HG03378 (cell line): Measurements from ENCODE around the gene LGALS12.
A peak's percentile ranks its signal among the peaks of the same experiment; 100 is the strongest.
"Not testable (repeated sequence)": the region's sequence is repeated elsewhere in the genome, so short reads cannot be mapped to it uniquely, and the experiment has no call there.

Experiments
- ATAC-seq: cut with Tn5 transposase; IDR thresholded peaks from one replicate; pipeline ENCODE4 v1.9.1; 2021; ENCODE audit warnings: mild to moderate bottlenecking, moderate library complexity; ENCODE audit not compliant: unreplicated experiment

Gene LGALS12

GRCh38 chr11:63532117-63532516 is 26.2 kb downstream of the LGALS12 start:
- no peak for ATAC-seq

- no peak for ATAC-seq
Observed at GRCh38 chr11:63532799-63533475, 27.1 kb downstream of the LGALS12 start.

- ATAC-seq, result no peak
Observed at GRCh38 chr11:63534076-63534475, 28.2 kb downstream of the LGALS12 start.

- no peak for ATAC-seq
Observed at GRCh38 chr11:63534895-63535461, 29.1 kb downstream of the LGALS12 start.

- ATAC-seq, result no peak
Observed at GRCh38 chr11:63535734-63536133, 29.9 kb downstream of the LGALS12 start.

- ATAC-seq, result no peak
Observed at GRCh38 chr11:63536669-63537292, 30.9 kb downstream of the LGALS12 start, which contains the start of gene PLAAT4. Gene PLAAT4, plus strand, starts transcription at chr11:63536808. Its CDS starts 61 bp downstream, at chr11:63536869.

GRCh38 chr11:63537293-63538101 is 31.6 kb downstream of the LGALS12 start:
- ATAC-seq, result no peak

GRCh38 chr11:63542506-63542905 is 36.6 kb downstream of the LGALS12 start:
- not testable (repeated sequence) for ATAC-seq

GRCh38 chr11:63543711-63544110 is 37.8 kb downstream of the LGALS12 start:
- no peak for ATAC-seq

- no peak for ATAC-seq
Observed at GRCh38 chr11:63547061-63547460, 41.2 kb downstream of the LGALS12 start.

GRCh38 chr11:63548178-63548577 is 42.3 kb downstream of the LGALS12 start:
- ATAC-seq, result no peak

GRCh38 chr11:63549411-63549810 is 43.5 kb downstream of the LGALS12 start:
- ATAC-seq, result no peak

- not testable (repeated sequence) for ATAC-seq
Observed at GRCh38 chr11:63550156-63550700, 44.3 kb downstream of the LGALS12 start.

- no peak for ATAC-seq
Observed at GRCh38 chr11:63551091-63551888, 45.4 kb downstream of the LGALS12 start.

- no peak for ATAC-seq
Observed at GRCh38 chr11:63551889-63552266, 46.0 kb downstream of the LGALS12 start.

- ATAC-seq, result no peak
Observed at GRCh38 chr11:63552921-63553320, 47.0 kb downstream of the LGALS12 start.

GRCh38 chr11:63553759-63554158 is 47.9 kb downstream of the LGALS12 start:
- peak; percentile 46 for ATAC-seq

- ATAC-seq, result no peak
Observed at GRCh38 chr11:63554877-63555223, 49.0 kb downstream of the LGALS12 start.

GRCh38 chr11:63556404-63557013 is 50.6 kb downstream of the LGALS12 start:
- no peak for ATAC-seq

GRCh38 chr11:63557570-63557969 is 51.7 kb downstream of the LGALS12 start:
- no peak for ATAC-seq
